ENCODE results near the gene CAMTA1. TPM values are rescaled to one million over a fixed set of nuclear protein-coding genes. Genes with fewer than 3 reads are reported as not detected.
"Not testable (repeated sequence)": the region's sequence is repeated elsewhere in the genome, so short reads cannot be mapped to it uniquely, and the experiment has no call there.

Gene CAMTA1
- total RNA-seq, 5 donors from 2014 or later (not counting 1 experiment from before 2014, with no cell fraction given) = 29.7 to 37.4 (median 34.6) TPM

- Histone ChIP-seq H3K27me3 (replicated peaks in 1 of 2; ENCODE audit: control insufficient read depth in 2 of 2, extremely low read depth in 1 of 2, insufficient read depth in 2 of 2, low read length in 1 of 2) (peaks cover 0 to 31% of the 10 kb centered on the region in 2 experiments), H3K27ac (ENCODE audit: low read length) (no peak overlapping the region), H3K9me3 (no peaks in the 10 kb centered on the region), H3K4me3 (ENCODE audit: control insufficient read depth in 1 of 2, extremely low read depth in 1 of 2, low read length in 1 of 2) (no peak overlapping the region), H3K36me3 (ENCODE audit: control insufficient read depth in 2 of 2, extremely low read depth in 1 of 2, insufficient read depth in 1 of 2, low read length in 1 of 2) (no peaks in the 10 kb centered on the region), H3K4me1 (ENCODE audit: control insufficient read depth in 1 of 2, extremely low read depth in 1 of 2, insufficient read depth in 2 of 2, low read length in 2 of 2) (no peaks in the 10 kb centered on the region)
- ATAC-seq (replicated peaks in 1 of 4) = no peak
- WGBS (ENCODE audit: insufficient coverage) = 63% methylated on average over 3 of the region's 3 CpGs
- Mint-ChIP-seq H3K4me3 (no peak overlapping the region), H3K27me3 (peaks cover 20 to 24% of the 10 kb centered on the region in 2 donors), H3K4me1 (no peaks in the 10 kb centered on the region), H3K36me3 (peaks cover 4% of the 10 kb centered on the region), H3K9me3 (peaks cover 9 to 21% (median 17%) of the 10 kb centered on the region in 3 donors), H3K27ac (no peak overlapping the region)
- DNase-seq = no peak
- ChIA-PET CTCF (no interaction called here), POLR2A (no interaction called here)
Observed at GRCh38 chr1:7691576-7691975, 906.3 kb downstream of the CAMTA1 start.

DNA sequence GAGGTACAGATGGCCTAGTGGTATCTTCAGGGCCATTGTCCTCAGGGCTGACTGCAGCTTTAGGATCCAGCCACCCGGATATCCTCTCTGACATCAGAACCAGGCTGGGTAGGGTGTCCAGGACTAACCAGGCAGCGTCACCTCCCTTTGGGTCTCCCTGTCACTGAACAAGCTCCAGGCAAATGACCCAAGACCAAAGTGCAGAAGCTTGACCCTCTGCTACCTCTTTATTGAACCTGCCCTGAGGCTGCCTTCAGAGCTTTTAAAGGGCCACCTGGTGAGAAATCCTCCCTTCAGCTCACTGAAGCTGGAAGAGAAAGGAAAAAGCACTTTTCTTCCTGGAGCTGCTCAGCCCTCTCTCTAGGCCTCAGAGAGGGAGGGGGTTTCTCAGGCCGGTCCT is 906.8 kb downstream of the CAMTA1 start:
- peaks cover 19 to 20% of the 10 kb centered on the region in 2 donors for H3K27me3 Mint-ChIP-seq
- CTCF ChIA-PET = no interaction called here
- H3K36me3 ChIP-seq (ENCODE audit: control insufficient read depth in 2 of 2, extremely low read depth in 1 of 2, insufficient read depth in 1 of 2, low read length in 1 of 2) = no peaks in the 10 kb centered on the region

GRCh38 chr1:7693037-7693436 is 907.8 kb downstream of the CAMTA1 start:
- H3K4me1 Mint-ChIP-seq; H3K4me3 ChIP-seq (ENCODE audit: control insufficient read depth in 1 of 2, extremely low read depth in 1 of 2, low read length in 1 of 2); H3K27ac ChIP-seq (ENCODE audit: low read length); POLR2A ChIA-PET; H3K4me1 ChIP-seq (ENCODE audit: control insufficient read depth in 1 of 2, extremely low read depth in 1 of 2, insufficient read depth in 2 of 2, low read length in 2 of 2); H3K36me3 Mint-ChIP-seq; H3K9me3 ChIP-seq; CTCF ChIA-PET; H3K4me3 Mint-ChIP-seq; ATAC-seq (replicated peaks in 1 of 4); H3K36me3 ChIP-seq (ENCODE audit: control insufficient read depth in 2 of 2, extremely low read depth in 1 of 2, insufficient read depth in 1 of 2, low read length in 1 of 2); H3K27ac Mint-ChIP-seq; DNase-seq: not testable (repeated sequence)
- Mint-ChIP-seq H3K9me3 (peaks cover 9 to 21% (median 17%) of the 10 kb centered on the region in 3 donors), H3K27me3 (peaks cover 18% of the 10 kb centered on the region in 2 donors)
- 83% methylated on average over 4 of the region's 5 CpGs for WGBS (ENCODE audit: insufficient coverage)
- peaks cover 0 to 37% of the 10 kb centered on the region in 2 experiments for H3K27me3 ChIP-seq (replicated peaks in 1 of 2; ENCODE audit: control insufficient read depth in 2 of 2, extremely low read depth in 1 of 2, insufficient read depth in 2 of 2, low read length in 1 of 2)

More for the DNA sequence above, 906.8 kb downstream of the CAMTA1 start:
- no peak for ATAC-seq (replicated peaks in 1 of 4)
- WGBS (ENCODE audit: insufficient coverage) = 100% methylated on average over 2 of the region's 3 CpGs
- DNase-seq = no peak
- H3K4me1 Mint-ChIP-seq = no peaks in the 10 kb centered on the region
- peaks cover 4% of the 10 kb centered on the region for H3K36me3 Mint-ChIP-seq
- no peak overlapping the region for H3K4me3 Mint-ChIP-seq
- no peak overlapping the region for H3K27ac Mint-ChIP-seq
- H3K9me3 Mint-ChIP-seq = peaks cover 9 to 21% (median 17%) of the 10 kb centered on the region in 3 donors
- POLR2A ChIA-PET = no interaction called here
- H3K4me3 ChIP-seq (ENCODE audit: control insufficient read depth in 1 of 2, extremely low read depth in 1 of 2, low read length in 1 of 2) = no peak overlapping the region
- peaks cover 0 to 34% of the 10 kb centered on the region in 2 experiments for H3K27me3 ChIP-seq (replicated peaks in 1 of 2; ENCODE audit: control insufficient read depth in 2 of 2, extremely low read depth in 1 of 2, insufficient read depth in 2 of 2, low read length in 1 of 2)
- no peaks in the 10 kb centered on the region for H3K4me1 ChIP-seq (ENCODE audit: control insufficient read depth in 1 of 2, extremely low read depth in 1 of 2, insufficient read depth in 2 of 2, low read length in 2 of 2)
- no peaks in the 10 kb centered on the region for H3K9me3 ChIP-seq
- no peak overlapping the region for H3K27ac ChIP-seq (ENCODE audit: low read length)

DNA sequence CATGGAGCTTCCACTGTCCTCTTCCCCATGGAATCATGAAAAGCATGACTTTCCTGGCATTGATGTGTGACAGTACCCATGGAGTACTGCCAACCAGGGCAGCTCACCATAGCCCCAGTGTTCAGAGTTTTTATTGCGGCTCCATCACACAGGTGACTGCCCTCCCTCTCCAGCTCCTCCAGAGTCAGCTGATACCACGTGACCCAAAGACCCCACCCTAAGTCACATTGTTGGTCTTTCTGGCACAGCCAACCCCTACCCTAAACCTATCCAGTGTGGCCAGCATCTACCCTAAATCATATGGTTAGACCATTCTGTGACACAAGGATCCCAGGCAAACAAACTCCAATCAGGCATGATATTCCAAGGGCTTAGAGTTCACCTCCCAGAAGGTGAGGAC is 908.4 kb downstream of the CAMTA1 start:
- H3K36me3 Mint-ChIP-seq = peaks cover 4% of the 10 kb centered on the region
- ChIA-PET POLR2A (no interaction called here), CTCF (no interaction called here)
- H3K9me3 Mint-ChIP-seq = peaks cover 9 to 21% (median 17%) of the 10 kb centered on the region in 3 donors
- H3K27ac Mint-ChIP-seq = no peak overlapping the region
- WGBS (ENCODE audit: insufficient coverage) = 19% methylated on average over 2 of the region's 2 CpGs
- H3K9me3 ChIP-seq = no peaks in the 10 kb centered on the region
- no peak overlapping the region for H3K4me3 ChIP-seq (ENCODE audit: control insufficient read depth in 1 of 2, extremely low read depth in 1 of 2, low read length in 1 of 2)
- peaks cover 0 to 2% (median under 1%) of the 10 kb centered on the region in 3 donors for H3K4me1 Mint-ChIP-seq
- H3K36me3 ChIP-seq (ENCODE audit: control insufficient read depth in 2 of 2, extremely low read depth in 1 of 2, insufficient read depth in 1 of 2, low read length in 1 of 2) = no peaks in the 10 kb centered on the region
- DNase-seq (no peak), ATAC-seq (replicated peaks in 1 of 4) (no peak)
- H3K27me3 Mint-ChIP-seq = peaks cover 14 to 18% of the 10 kb centered on the region in 2 donors
- H3K27ac ChIP-seq (ENCODE audit: low read length) = no peak overlapping the region
- H3K4me1 ChIP-seq (ENCODE audit: control insufficient read depth in 1 of 2, extremely low read depth in 1 of 2, insufficient read depth in 2 of 2, low read length in 2 of 2) = no peaks in the 10 kb centered on the region
- H3K4me3 Mint-ChIP-seq = no peak overlapping the region
- peaks cover 0 to 37% of the 10 kb centered on the region in 2 experiments for H3K27me3 ChIP-seq (replicated peaks in 1 of 2; ENCODE audit: control insufficient read depth in 2 of 2, extremely low read depth in 1 of 2, insufficient read depth in 2 of 2, low read length in 1 of 2)

DNA sequence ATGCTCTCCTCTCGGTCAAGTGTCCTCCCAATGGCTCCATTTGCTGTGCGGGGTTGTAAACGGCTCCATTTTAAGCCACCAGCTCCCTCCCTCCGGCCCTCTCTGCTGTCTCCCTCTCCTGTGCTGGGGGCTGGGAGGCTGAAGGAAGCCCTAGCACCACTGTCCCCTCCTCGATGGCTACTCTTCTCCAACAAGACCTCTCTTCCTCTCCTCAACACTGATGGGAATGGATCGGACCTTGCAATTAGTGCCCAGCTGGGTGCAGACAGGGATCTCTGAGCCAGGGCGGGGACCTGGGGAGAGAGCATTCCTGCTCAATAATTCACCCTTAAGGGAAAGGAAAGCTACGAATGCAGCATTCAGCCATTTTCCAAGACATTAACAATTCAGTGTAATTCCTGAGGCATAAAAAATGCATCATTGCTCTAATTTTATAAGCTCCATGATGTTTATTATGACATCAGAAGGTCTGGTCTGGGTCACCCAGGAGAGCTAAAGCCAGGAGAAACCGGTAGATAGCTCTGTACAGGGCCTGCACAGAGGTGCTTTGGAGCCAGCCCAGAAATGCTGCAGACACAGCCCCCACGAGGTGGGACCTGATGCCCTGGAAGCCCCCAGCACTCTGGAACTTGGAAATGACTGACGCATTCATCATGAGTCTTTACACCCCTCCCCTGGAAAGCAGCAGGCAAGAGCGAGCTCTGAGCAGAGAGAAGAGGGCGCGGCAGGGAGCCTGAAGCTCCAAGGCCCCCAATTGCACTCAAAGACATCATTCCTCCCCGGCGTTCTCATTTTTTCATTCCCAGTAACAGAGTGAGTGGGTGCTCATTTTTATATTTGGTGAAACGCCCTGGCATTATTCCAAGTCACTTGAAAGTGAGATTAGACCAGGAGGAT is 909.6 kb downstream of the CAMTA1 start:
- H3K4me1 Mint-ChIP-seq = peaks cover 12 to 13% (median 12%) of the 10 kb centered on the region in 3 donors
- H3K4me3 Mint-ChIP-seq = no peak overlapping the region
- ATAC-seq (replicated peaks in 1 of 4) = no peak
- Histone ChIP-seq H3K27me3 (replicated peaks in 1 of 2; ENCODE audit: control insufficient read depth in 2 of 2, extremely low read depth in 1 of 2, insufficient read depth in 2 of 2, low read length in 1 of 2) (peaks cover 0 to 33% of the 10 kb centered on the region in 2 experiments), H3K36me3 (ENCODE audit: control insufficient read depth in 2 of 2, extremely low read depth in 1 of 2, insufficient read depth in 1 of 2, low read length in 1 of 2) (no peaks in the 10 kb centered on the region), H3K4me1 (ENCODE audit: control insufficient read depth in 1 of 2, extremely low read depth in 1 of 2, insufficient read depth in 2 of 2, low read length in 2 of 2) (no peaks in the 10 kb centered on the region), H3K27ac (ENCODE audit: low read length) (no peak overlapping the region), H3K4me3 (ENCODE audit: control insufficient read depth in 1 of 2, extremely low read depth in 1 of 2, low read length in 1 of 2) (no peak overlapping the region), H3K9me3 (no peaks in the 10 kb centered on the region)
- H3K9me3 Mint-ChIP-seq = peaks cover 9 to 21% (median 17%) of the 10 kb centered on the region in 3 donors
- ChIA-PET POLR2A (no interaction called here), CTCF (interaction anchor here in 1 of 2 donors (0.5 kb wide), 1 partner anchor 48 kb away, joined by 3 read pairs; no protein-coding TSS in a partner anchor)
- peaks cover 11 to 22% of the 10 kb centered on the region in 2 donors for H3K27me3 Mint-ChIP-seq
- H3K36me3 Mint-ChIP-seq = peaks cover 4% of the 10 kb centered on the region
- DNase-seq = no peak
- H3K27ac Mint-ChIP-seq = no peak overlapping the region
- WGBS (ENCODE audit: insufficient coverage) = 79% methylated on average over 5 of the region's 17 CpGs

GRCh38 chr1:7695497-7696117 is 910.4 kb downstream of the CAMTA1 start:
- Mint-ChIP-seq H3K9me3 (peaks cover 9 to 21% (median 17%) of the 10 kb centered on the region in 3 donors), H3K4me1 (peaks cover 14 to 18% (median 14%) of the 10 kb centered on the region in 3 donors), H3K36me3 (peaks cover 4% of the 10 kb centered on the region), H3K4me3 (no peak overlapping the region), H3K27me3 (peaks cover 11 to 25% of the 10 kb centered on the region in 2 donors), H3K27ac (no peak overlapping the region)
- ChIA-PET POLR2A (interaction anchor here in 1 of 2 donors (0.6 kb wide), 1 partner anchor 1072 kb away, joined by 4 read pairs; no protein-coding TSS in a partner anchor), CTCF (interaction anchor here in 1 of 2 donors (0.5 kb wide), 1 partner anchor 48 kb away, joined by 3 read pairs; no protein-coding TSS in a partner anchor)
- ATAC-seq (replicated peaks in 1 of 4) (no peak), DNase-seq (no peak)
- H3K27me3 ChIP-seq (replicated peaks in 1 of 2; ENCODE audit: control insufficient read depth in 2 of 2, extremely low read depth in 1 of 2, insufficient read depth in 2 of 2, low read length in 1 of 2) = peaks cover 0 to 30% of the 10 kb centered on the region in 2 experiments
- no peaks in the 10 kb centered on the region for H3K36me3 ChIP-seq (ENCODE audit: control insufficient read depth in 2 of 2, extremely low read depth in 1 of 2, insufficient read depth in 1 of 2, low read length in 1 of 2)
- 87% methylated on average over 2 of the region's 6 CpGs for WGBS (ENCODE audit: insufficient coverage)
- H3K4me3 ChIP-seq (ENCODE audit: control insufficient read depth in 1 of 2, extremely low read depth in 1 of 2, low read length in 1 of 2) = no peak overlapping the region
- no peaks in the 10 kb centered on the region for H3K9me3 ChIP-seq
- H3K4me1 ChIP-seq (ENCODE audit: control insufficient read depth in 1 of 2, extremely low read depth in 1 of 2, insufficient read depth in 2 of 2, low read length in 2 of 2) = no peaks in the 10 kb centered on the region
- no peak overlapping the region for H3K27ac ChIP-seq (ENCODE audit: low read length)

Measured in T-cell (primary cell).